ENCODE measurements around the gene PPFIBP2.

Gene PPFIBP2

DNA sequence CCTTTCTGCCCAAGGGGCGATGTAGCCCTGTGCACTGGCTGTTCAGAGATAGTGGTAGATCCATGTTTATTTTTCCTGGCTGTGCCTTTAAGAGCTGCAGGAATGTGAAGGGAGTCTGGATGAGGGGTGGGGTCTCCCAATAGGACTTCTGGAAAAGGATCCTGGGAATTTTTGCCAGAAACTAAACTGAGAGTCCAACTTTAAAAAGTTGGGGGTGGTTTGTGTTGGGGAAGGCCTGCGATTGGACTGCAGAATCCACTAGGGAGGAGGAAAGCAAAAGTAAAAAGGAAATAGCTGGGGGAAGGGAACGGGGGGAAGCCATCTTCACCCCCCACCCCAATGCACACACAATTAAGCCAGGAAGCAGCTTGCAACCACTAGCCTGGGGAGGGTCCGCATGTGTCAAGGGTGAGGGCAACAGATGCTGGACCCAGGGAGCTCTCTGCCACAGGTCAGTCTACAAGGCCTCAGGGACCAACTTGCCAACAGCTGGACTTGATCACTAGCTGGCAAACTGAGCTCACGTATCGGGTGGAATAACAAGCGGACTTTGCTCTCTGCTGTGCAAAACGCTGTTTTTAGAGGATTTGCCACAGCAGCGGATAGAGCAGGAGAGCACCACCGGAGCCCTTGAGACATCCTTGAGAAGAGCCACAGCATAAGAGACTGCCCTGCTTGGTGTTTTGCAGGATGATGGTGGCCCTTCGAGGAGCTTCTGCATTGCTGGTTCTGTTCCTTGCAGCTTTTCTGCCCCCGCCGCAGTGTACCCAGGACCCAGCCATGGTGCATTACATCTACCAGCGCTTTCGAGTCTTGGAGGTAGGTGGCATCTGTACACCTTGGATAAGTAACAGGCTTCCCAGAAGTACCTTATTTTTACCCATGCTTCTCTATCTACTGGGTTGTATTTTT is 28.4 kb upstream of the PPFIBP2 start, which contains the start of gene OLFML1:
OLFML1 (plus strand) TSS at position 321 of the 912 bp plus-strand sequence; CDS start at position 691, 370 bp downstream.
- POLR2A ChIA-PET, result no interaction called here
- no peak within 1 kb of the TSS for H3K4me3 ChIP-seq (ENCODE audit: low read depth, low read length)

More for the DNA sequence above, 28.4 kb upstream of the PPFIBP2 start, which contains the start of gene OLFML1:
- CTCF ChIA-PET, result no interaction called here
- Histone ChIP-seq H3K9me3 (ENCODE audit: control insufficient read depth, insufficient read depth, low read depth, low read length) (no peaks in the 10 kb centered on the region), H3K4me1 (ENCODE audit: control insufficient read depth, insufficient read depth, low read length) (no peaks in the 10 kb centered on the region), H3K27ac (ENCODE audit: extremely low read depth, low read depth, low read length) (no peak within 1 kb of the TSS), H3K36me3 (ENCODE audit: control insufficient read depth in 2 of 2, insufficient read depth in 1 of 2, low read length in 2 of 2) (no peaks in the 10 kb centered on the region)
- TF ChIP-seq ZNF791 (tag by site-specific recombination; IDR thresholded peaks at IDR 0.05), result no peak
- no peak for TF ChIP-seq OVOL3 (tag by site-specific recombination; IDR thresholded peaks at IDR 0.05)
- no peak for TF ChIP-seq ZBTB44 (tag by site-specific recombination; IDR thresholded peaks at IDR 0.05)
- TF ChIP-seq ZNF670 (tag by site-specific recombination; IDR thresholded peaks at IDR 0.05; ENCODE audit: low read depth), result no peak
- no peak for TF ChIP-seq ZNF621 (tag by site-specific recombination; IDR thresholded peaks at IDR 0.05)
- TF ChIP-seq, protein P1, sequence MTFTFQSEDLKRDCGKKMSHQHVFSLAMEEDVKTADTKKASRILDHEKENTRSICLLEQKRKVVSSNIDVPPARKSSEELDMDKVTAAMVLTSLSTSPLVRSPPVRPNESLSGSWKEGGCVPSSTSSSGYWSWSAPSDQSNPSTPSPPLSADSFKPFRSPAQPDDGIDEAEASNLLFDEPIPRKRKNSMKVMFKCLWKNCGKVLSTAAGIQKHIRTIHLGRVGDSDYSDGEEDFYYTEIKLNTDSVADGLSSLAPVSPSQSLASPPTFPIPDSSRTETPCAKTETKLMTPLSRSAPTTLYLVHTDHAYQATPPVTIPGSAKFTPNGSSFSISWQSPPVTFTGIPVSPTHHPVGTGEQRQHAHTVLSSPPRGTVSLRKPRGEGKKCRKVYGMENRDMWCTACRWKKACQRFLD (tag by site-specific recombination; IDR thresholded peaks at IDR 0.05), result no peak
- no peak for TF ChIP-seq ZNF174 (tag by site-specific recombination; IDR thresholded peaks at IDR 0.05)
- no peak for TF ChIP-seq ZNF701 (tag by site-specific recombination; IDR thresholded peaks at IDR 0.05)
- TF ChIP-seq ZNF530 (tag by site-specific recombination; IDR thresholded peaks at IDR 0.05; ENCODE audit: low read depth), result no peak
- TF ChIP-seq SALL2 (tag by site-specific recombination; IDR thresholded peaks at IDR 0.05; ENCODE audit: borderline replicate concordance), result no peak
- no peak for TF ChIP-seq ZNF274 (IDR thresholded peaks at IDR 0.05; ENCODE audit: low read length)
- no peak for TF ChIP-seq ZNF274 (tag by site-specific recombination; IDR thresholded peaks at IDR 0.05; ENCODE audit: borderline replicate concordance)
- no peak for TF ChIP-seq MZF1 (tag by site-specific recombination; IDR thresholded peaks at IDR 0.05; ENCODE audit: borderline replicate concordance)
- TF ChIP-seq ZBTB49 (tag by site-specific recombination; IDR thresholded peaks at IDR 0.05; ENCODE audit: low read depth), result no peak
- TF ChIP-seq ZNF416 (tag by site-specific recombination; IDR thresholded peaks at IDR 0.05), result no peak
- no peak for TF ChIP-seq ZNF175 (tag by site-specific recombination; IDR thresholded peaks at IDR 0.05)
- TF ChIP-seq, protein P2, sequence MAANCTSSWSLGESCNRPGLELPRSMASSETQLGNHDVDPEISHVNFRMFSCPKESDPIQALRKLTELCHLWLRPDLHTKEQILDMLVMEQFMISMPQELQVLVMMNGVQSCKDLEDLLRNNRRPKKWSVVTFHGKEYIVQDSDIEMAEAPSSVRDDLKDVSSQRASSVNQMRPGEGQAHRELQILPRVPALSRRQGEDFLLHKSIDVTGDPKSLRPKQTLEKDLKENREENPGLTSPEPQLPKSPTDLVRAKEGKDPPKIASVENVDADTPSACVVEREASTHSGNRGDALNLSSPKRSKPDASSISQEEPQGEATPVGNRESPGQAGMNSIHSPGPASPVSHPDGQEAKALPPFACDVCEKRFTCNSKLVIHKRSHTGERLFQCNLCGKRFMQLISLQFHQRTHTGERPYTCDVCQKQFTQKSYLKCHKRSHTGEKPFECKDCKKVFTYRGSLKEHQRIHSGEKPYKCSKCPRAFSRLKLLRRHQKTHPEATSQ (tag by site-specific recombination; IDR thresholded peaks at IDR 0.05), result no peak
- TF ChIP-seq ZNF529 (tag by site-specific recombination; IDR thresholded peaks at IDR 0.05; ENCODE audit: insufficient replicate concordance), result no peak
- TF ChIP-seq ZNF645 (tag by site-specific recombination; IDR thresholded peaks at IDR 0.05), result no peak
- no peak for TF ChIP-seq ZEB2 (tag by site-specific recombination; IDR thresholded peaks at IDR 0.05)

All from HEK293 (cell line).